Small intestine (tissue), 7 donors: Measurements from ENCODE around the gene USP12. TPM values are rescaled to one million over a fixed set of nuclear protein-coding genes. Genes with fewer than 3 reads are reported as not detected.
"Not testable (repeated sequence)": the region's sequence is repeated elsewhere in the genome, so short reads cannot be mapped to it uniquely, and the experiment has no call there.

Source experiments
- DNase-seq, 2 donors: peaks; one replicate each; pipeline versions ENCODE4 v3.0.0 to v3.0.0-alpha.2; 2013
- FAIRE-seq: peaks from 2 replicates; lab custom pipeline; 2012; peaks lifted over from hg19 to GRCh38; lab: Jason Lieb, UNC
- H3K27ac ChIP-seq, 3 donors: one replicate each; pipeline ENCODE4 v1.5.1; 2013; ENCODE audit warnings: low read length in 2 of 3, mild to moderate bottlenecking in 2 of 3, control low read depth in 1 of 3, inconsistent platforms in 1 of 3, low read depth in 1 of 3, moderate library complexity in 1 of 3
- H3K27me3 ChIP-seq, 3 donors: one replicate each; pipeline ENCODE4 v1.6.1; 2013; ENCODE audit warnings: low read length in 3 of 3, inconsistent platforms in 1 of 3; ENCODE audit not compliant: control insufficient read depth in 3 of 3, insufficient read depth in 3 of 3
- H3K36me3 ChIP-seq, 3 donors: one replicate each; pipeline ENCODE4 v1.6.1; 2013; ENCODE audit warnings: low read length in 3 of 3, inconsistent platforms in 1 of 3, low read depth in 1 of 3, mild to moderate bottlenecking in 1 of 3, moderate library complexity in 1 of 3; ENCODE audit not compliant: control insufficient read depth in 3 of 3, insufficient read depth in 2 of 3
- H3K4me1 ChIP-seq, 3 donors: one replicate each; pipeline ENCODE4 v1.6.1; 2013; ENCODE audit warnings: low read length in 2 of 3, inconsistent platforms in 1 of 3, low read depth in 1 of 3, mild to moderate bottlenecking in 1 of 3, moderate library complexity in 1 of 3; ENCODE audit not compliant: control insufficient read depth in 3 of 3, insufficient read depth in 2 of 3
- H3K4me3 ChIP-seq, 3 donors: one replicate each; pipeline ENCODE4 v1.5.1; 2013; ENCODE audit warnings: low read length in 3 of 3, control low read depth in 1 of 3, inconsistent platforms in 1 of 3, low read depth in 1 of 3, mild to moderate bottlenecking in 1 of 3, moderate library complexity in 1 of 3
- H3K9me3 ChIP-seq, 2 donors: one replicate each; pipeline ENCODE4 v1.6.1; 2013; ENCODE audit warnings: low read depth in 1 of 2, low read length in 1 of 2; ENCODE audit not compliant: control insufficient read depth in 2 of 2, insufficient read depth in 1 of 2
- WGBS, 3 donors: extraction: QIAGEN DNeasy Blood & Tissue Kit; methylation state at CpG; one replicate each; pipeline ENCODE4 v1.1.7; 2013; 5-methylcytosine and 5-hydroxymethylcytosine counted together
- polyA plus RNA-seq, 4 donors: library from polyadenylated mRNA; stranded (reverse) in 3 of 4; unstranded in 1 of 4; fragments of 200-250 nt in 3 of 4; fragments of 120-200 nt in 1 of 4; gene quantifications; one replicate each; pipeline versions ENCODE4 v1.2.1 to v1.2.3, GENCODE V29; 2013
- donor health status: healthy with polysubstance abuse.
- donor health status: control.
- donor health status: control.
- donor health status: Bipolar disorder and iron deficiency.
- donor health status: healthy.

Gene USP12
- polyA plus RNA-seq, 4 donors, result 12.3 to 45.6 (median 20.7) TPM

DNA sequence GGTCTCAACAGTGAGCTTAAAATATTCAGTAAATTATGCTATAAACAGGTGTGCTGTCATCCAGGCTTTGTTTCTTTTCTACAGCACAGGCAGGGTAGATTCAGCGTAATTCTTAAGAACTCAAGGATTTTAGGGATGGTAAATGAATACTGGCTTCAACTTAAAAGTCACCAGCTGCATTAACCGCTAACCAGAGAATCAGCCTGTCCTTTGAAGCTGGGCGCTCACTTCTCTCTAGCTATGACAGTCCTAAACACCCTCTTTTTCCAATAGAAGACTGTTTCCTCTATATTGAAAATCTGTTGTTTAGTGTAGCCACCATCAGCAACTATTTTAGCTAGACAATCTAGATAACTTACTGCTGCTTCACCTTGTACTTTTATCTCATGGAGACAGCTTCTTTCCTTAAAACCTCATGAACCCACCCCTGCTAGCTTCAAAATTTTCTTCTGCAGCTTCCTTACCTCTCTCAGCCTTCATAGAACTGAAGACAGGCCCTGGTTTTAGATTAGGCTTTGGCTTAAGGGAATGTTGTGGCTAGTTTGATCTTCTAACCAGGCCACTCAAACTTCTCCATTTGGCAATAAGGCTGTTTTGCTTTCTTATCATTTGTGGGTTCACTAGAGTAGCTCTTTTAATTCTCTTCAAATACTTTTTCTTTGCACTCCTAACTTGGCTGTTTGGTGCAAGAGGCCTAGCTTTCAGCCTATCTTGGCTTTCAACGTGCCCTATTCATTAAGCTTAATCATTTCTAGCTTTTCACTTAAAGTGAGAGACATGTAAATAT is 89.5 kb downstream of the USP12 start:
- H3K27me3 ChIP-seq, result no peaks in the 10 kb centered on the region
- DNase-seq (no peak), FAIRE-seq (no peak)
- no peak overlapping the region for H3K27ac ChIP-seq
- no peaks in the 10 kb centered on the region for H3K9me3 ChIP-seq
- no peak overlapping the region for H3K4me3 ChIP-seq
- no peaks in the 10 kb centered on the region for H3K4me1 ChIP-seq
- WGBS, 3 donors, result 81 to 92% (median 91%) methylated on average over 4 of the region's 4 CpGs
- peaks cover 0 to 12% (median 1%) of the 10 kb centered on the region in 3 donors for H3K36me3 ChIP-seq

DNA sequence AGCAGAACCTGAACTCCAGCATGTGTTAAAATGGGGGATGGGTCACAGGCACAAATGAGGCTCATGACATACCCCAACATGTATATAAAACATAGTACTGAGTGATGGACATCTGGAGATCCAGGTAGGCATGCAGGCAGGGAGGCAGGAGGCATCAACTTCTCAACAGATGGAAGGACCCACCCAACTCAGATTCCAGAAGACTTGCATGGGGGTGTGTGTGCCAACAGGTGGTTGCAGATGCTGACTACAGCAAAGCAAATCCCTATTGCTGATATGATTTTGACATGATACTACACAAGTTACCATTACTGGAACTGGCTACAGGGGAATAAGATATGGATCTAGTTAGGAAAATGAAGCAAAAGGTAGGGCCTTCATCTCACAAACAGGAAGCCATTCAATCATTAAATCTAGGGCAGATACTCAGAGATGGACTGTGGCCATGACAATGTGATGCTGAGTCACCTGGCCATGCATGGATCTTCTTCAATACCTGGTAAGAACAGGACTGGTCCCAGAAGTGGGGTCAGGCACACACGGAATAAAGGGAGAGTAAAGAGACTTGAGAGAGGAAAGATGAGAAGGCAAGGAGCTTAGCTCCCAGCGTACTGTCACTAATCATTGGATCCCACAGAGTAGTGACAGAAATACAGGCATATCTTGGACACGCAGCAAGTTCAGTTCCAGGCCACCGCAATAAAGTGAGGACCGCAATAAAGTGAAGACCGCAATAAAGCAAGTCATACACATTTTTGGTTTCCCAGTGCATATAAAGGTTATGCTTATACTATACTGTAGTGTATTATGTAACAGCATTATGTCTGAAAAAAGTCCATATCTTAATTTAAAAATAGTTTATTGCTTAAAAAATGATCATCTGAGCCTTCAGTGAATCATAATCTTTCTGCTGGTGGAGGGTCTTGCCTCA is 91.3 kb downstream of the USP12 start:
- Histone ChIP-seq H3K9me3 (no peaks in the 10 kb centered on the region), H3K4me3 (no peak overlapping the region), H3K4me1 (peaks cover 0 to 2% (median 0%) of the 10 kb centered on the region in 3 donors), H3K27ac (no peak overlapping the region), H3K27me3 (no peaks in the 10 kb centered on the region), H3K36me3 (peaks cover 0 to 5% (median 0%) of the 10 kb centered on the region in 3 donors)
- no peak for DNase-seq
- no peak for FAIRE-seq
- WGBS, 3 donors, result 96 to 98% (median 97%) methylated on average over 6 of the region's 6 CpGs

- Histone ChIP-seq H3K4me1 (peaks cover 0 to 2% (median 0%) of the 10 kb centered on the region in 3 donors), H3K27me3 (no peaks in the 10 kb centered on the region), H3K27ac (no peak overlapping the region), H3K4me3 (no peak overlapping the region), H3K36me3 (peaks cover 0 to 5% (median 0%) of the 10 kb centered on the region in 3 donors), H3K9me3 (no peaks in the 10 kb centered on the region)
- WGBS, 3 donors, result 67 to 96% (median 87%) methylated on average over 3 of the region's 3 CpGs
- FAIRE-seq, result no peak
- no peak for DNase-seq
Measured at GRCh38 chr13:27079421-27079958, 92.1 kb downstream of the USP12 start.

DNA sequence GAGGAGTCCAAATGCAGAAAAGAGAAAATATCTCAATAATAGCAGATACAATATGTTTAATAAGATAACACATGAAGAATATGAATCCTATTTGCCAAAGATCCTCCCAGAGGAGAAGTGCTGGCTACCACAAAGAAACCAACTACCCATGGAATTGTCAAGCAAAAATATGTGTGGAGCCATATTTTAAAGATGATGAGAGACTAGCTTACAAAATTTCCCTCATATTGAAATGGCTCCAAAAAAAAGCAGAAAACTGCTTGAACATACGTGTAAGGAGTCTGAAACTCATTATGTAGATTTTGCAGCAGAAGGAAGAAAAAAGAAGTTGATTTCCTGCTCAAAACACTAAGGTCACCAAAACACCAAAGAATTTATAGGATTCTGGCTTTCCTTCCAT is 94.2 kb downstream of the USP12 start:
- no peaks in the 10 kb centered on the region for H3K9me3 ChIP-seq
- no peak for FAIRE-seq
- no peak for DNase-seq
- peaks cover 0 to 2% (median 0%) of the 10 kb centered on the region in 3 donors for H3K4me1 ChIP-seq
- H3K27ac ChIP-seq, result no peak overlapping the region
- WGBS, 3 donors, result 76 to 94% (median 93%) methylated on average over 1 of the region's 1 CpG
- H3K36me3 ChIP-seq, result peaks cover 0 to 6% (median 5%) of the 10 kb centered on the region in 3 donors
- H3K27me3 ChIP-seq, result no peaks in the 10 kb centered on the region
- H3K4me3 ChIP-seq, result no peak overlapping the region

DNA sequence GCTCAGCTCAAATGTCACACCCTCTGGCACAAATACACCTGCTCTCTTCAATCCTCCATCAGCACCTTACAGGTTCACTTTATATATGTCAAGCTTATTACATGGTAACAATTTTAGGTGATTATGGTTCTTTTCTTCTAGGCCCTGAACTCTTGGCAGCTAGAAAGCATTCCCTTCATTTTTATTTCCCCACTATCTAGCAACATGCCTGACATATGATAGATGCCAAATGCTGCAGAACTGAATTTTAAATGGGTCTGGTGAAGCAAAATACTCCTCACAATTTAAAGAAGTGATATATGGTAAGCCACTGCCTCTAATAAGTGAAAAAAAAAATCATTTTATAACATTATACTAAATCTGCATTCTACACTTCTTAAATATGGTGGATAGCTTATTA is 95.2 kb downstream of the USP12 start:
- Histone ChIP-seq H3K27ac (no peak overlapping the region), H3K36me3 (peaks cover 0 to 6% (median 5%) of the 10 kb centered on the region in 3 donors), H3K4me1 (peaks cover 0 to 2% (median 0%) of the 10 kb centered on the region in 3 donors), H3K9me3 (no peaks in the 10 kb centered on the region), H3K27me3 (no peaks in the 10 kb centered on the region), H3K4me3 (no peak overlapping the region)
- DNase-seq, result no peak
- FAIRE-seq, result no peak

DNA sequence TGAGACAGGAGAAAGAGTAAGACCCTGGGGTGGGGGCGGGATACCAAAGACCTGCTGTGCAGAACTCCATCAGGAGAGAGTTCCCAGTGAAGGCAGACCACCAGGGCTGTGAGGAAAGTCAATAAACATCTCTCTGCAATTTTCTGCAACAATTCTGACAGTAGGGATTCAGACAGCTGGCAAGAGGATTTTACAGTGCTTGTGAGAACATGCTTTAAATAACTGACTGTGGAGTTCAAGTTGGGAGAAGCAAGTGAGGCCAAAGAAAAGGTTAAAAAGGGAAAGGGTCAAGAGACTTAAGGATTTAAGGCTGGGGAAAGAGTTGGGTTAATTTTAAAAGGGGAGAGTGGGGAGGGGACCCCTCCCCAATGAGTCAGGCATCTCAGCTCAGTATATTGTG is 98.4 kb downstream of the USP12 start:
- H3K36me3 ChIP-seq, result peaks cover 2 to 8% (median 7%) of the 10 kb centered on the region in 3 donors
- H3K9me3 ChIP-seq, result no peaks in the 10 kb centered on the region
- WGBS, 3 donors, result 82 to 89% (median 86%) methylated on average over 1 of the region's 1 CpG
- DNase-seq, result no peak
- H3K4me3 ChIP-seq, result no peak overlapping the region
- H3K27ac ChIP-seq, result no peak overlapping the region
- H3K27me3 ChIP-seq, result no peaks in the 10 kb centered on the region
- peaks cover 0 to 2% (median 0%) of the 10 kb centered on the region in 3 donors for H3K4me1 ChIP-seq
- FAIRE-seq, result no peak

- not testable (repeated sequence) for FAIRE-seq
Measured at GRCh38 chr13:27066123-27066522, 105.5 kb downstream of the USP12 start.

DNA sequence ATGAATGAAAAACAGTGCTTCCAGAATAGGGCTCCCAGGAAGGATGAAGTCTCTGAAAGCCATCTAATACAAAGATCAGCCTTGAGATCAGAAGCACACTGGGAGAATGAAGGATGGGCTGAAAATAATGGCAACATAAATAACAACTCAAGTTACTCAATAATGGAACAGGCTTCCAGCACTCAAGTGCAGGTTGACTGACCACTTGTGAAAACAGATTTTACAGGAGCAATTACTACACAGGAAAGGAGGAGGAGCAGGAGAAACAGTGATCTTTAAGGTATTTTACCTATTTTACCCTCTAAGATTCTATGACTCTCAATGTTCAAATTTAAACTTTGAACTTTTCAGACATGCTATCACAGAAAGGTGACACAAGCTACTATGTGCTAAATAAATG is 106.0 kb downstream of the USP12 start:
- no peak for FAIRE-seq
- no peaks in the 10 kb centered on the region for H3K27me3 ChIP-seq
- DNase-seq, result no peak

More at GRCh38 chr13:27066123-27066522, 105.5 kb downstream of the USP12 start:
- not testable (repeated sequence) for H3K27ac ChIP-seq, H3K4me3 ChIP-seq, DNase-seq, H3K9me3 ChIP-seq, H3K36me3 ChIP-seq, H3K4me1 ChIP-seq, H3K27me3 ChIP-seq
- WGBS, 3 donors, result 94 to 100% (median 100%) methylated on average over 1 of the region's 1 CpG

More for the DNA sequence above, 106.0 kb downstream of the USP12 start:
- H3K27ac ChIP-seq, result no peak overlapping the region
- peaks cover 0 to 6% of the 10 kb centered on the region in 2 donors for H3K9me3 ChIP-seq
- no peaks in the 10 kb centered on the region for H3K4me1 ChIP-seq
- H3K4me3 ChIP-seq, result no peak overlapping the region
- peaks cover 2 to 8% (median 3%) of the 10 kb centered on the region in 3 donors for H3K36me3 ChIP-seq
